Activated effector memory CD4-positive, alpha-beta T cell treated with Interleukin-2 at 50 U/mL for 16 hours (primary cell): Measurements from ENCODE around the gene BTG2.
"Not testable (repeated sequence)": the region's sequence is repeated elsewhere in the genome, so short reads cannot be mapped to it uniquely, and the experiment has no call there.

Source experiments
- DNase-seq: peaks from one replicate; pipeline ENCODE4 v3.0.0-alpha.2; 2020

Gene BTG2

GRCh38 chr1:203296460-203297073 lies 8.8 kb upstream of the BTG2 start:
- no peak for DNase-seq

GRCh38 chr1:203299169-203299568 lies 6.2 kb upstream of the BTG2 start:
- DNase-seq, result no peak

- DNase-seq, result not testable (repeated sequence)
Measured at GRCh38 chr1:203299719-203300429, 5.4 kb upstream of the BTG2 start.

GRCh38 chr1:203300441-203301330 lies 4.6 kb upstream of the BTG2 start:
- DNase-seq, result no peak

GRCh38 chr1:203301331-203301668 lies 4.0 kb upstream of the BTG2 start:
- no peak for DNase-seq

GRCh38 chr1:203302456-203302855 lies 2.9 kb upstream of the BTG2 start:
- no peak for DNase-seq

GRCh38 chr1:203302894-203303293 lies 2.4 kb upstream of the BTG2 start:
- DNase-seq, result no peak

- no peak for DNase-seq
Measured at GRCh38 chr1:203304391-203304918, 864 bp upstream of the BTG2 start.

GRCh38 chr1:203305809-203306088 lies 430 bp downstream of the BTG2 start:
- DNase-seq, result peak; percentile 15

- DNase-seq, result peak; percentile 21
Measured at GRCh38 chr1:203306089-203306964, 1.0 kb downstream of the BTG2 start.

GRCh38 chr1:203306965-203307541 lies 1.7 kb downstream of the BTG2 start:
- DNase-seq, result peak; percentile 33

- no peak for DNase-seq
Measured at GRCh38 chr1:203307641-203308126, 2.4 kb downstream of the BTG2 start.

GRCh38 chr1:203308328-203308922 lies 3.1 kb downstream of the BTG2 start:
- DNase-seq, result no peak

GRCh38 chr1:203308923-203309331 lies 3.6 kb downstream of the BTG2 start:
- DNase-seq, result no peak

- DNase-seq, result no peak
Measured at GRCh38 chr1:203311368-203312301, 6.3 kb downstream of the BTG2 start.

- not testable (repeated sequence) for DNase-seq
Measured at GRCh38 chr1:203314025-203314759, 8.9 kb downstream of the BTG2 start.

GRCh38 chr1:203316626-203317093 lies 11.3 kb downstream of the BTG2 start:
- no peak for DNase-seq

GRCh38 chr1:203317429-203318228 lies 12.3 kb downstream of the BTG2 start:
- DNase-seq, result no peak

GRCh38 chr1:203318229-203318517 lies 12.9 kb downstream of the BTG2 start:
- no peak for DNase-seq
